Endothelial cell of umbilical vein (primary cell): ENCODE results near the gene GPRC6A. TPM values are rescaled to one million over a fixed set of nuclear protein-coding genes. Genes with fewer than 3 reads are reported as not detected.

ENCODE experiments used
- BruUV-seq: library from RNA; stranded (reverse); fragments of 400-500 nt; replicated peaks from 2 replicates; lab custom pipeline; 2021; lab: Mats Ljungman, UMichigan
- CTCF ChIA-PET: fragments of 300-600, 350-600 bp; sonication (Branson Sonifier 250); formaldehyde crosslinking; loops from one replicate; lab custom pipeline; 2021; ENCODE audit warnings: antibody characterized with exemption, inconsistent platforms; lab: Charles Lee
- POLR2A ChIA-PET: fragments of 300-600, 350-600 bp; sonication (Branson Sonifier 250); formaldehyde crosslinking; loops from one replicate; lab custom pipeline; 2021; ENCODE audit warnings: antibody characterized with exemption, inconsistent platforms; lab: Charles Lee
- DNase-seq: peaks from one replicate; pipeline ENCODE4 v3.0.0-alpha.2; 2011; ENCODE audit warnings: low read depth, low spot score
- FAIRE-seq: peaks from 2 replicates; lab custom pipeline; 2011; peaks lifted over from hg19 to GRCh38; lab: Jason Lieb, UNC
- H2AFZ ChIP-seq: 2 replicates; pipeline ENCODE4 v1.6.0; 2012; ENCODE audit warnings: low read depth, low read length, control low read depth, inconsistent platforms
- H3K27ac ChIP-seq: 2 replicates; pipeline ENCODE4 v1.5.1; 2011; ENCODE audit warnings: low read depth, mild to moderate bottlenecking, control low read depth, low read length, moderate library complexity; ENCODE audit not compliant: insufficient read depth
- H3K27me3 ChIP-seq, 2 experiments: 2 replicates each; pipeline versions ENCODE4 v1.6.0 to v1.6.1; 2011; ENCODE audit warnings: low read length in 2 of 2, mixed read lengths in 1 of 2; ENCODE audit not compliant: control insufficient read depth in 2 of 2, insufficient read depth in 2 of 2
- H3K36me3 ChIP-seq, 2 experiments: 2 replicates in 1 of 2; 3 replicates in 1 of 2; pipeline ENCODE4 v1.5.1; 2011; ENCODE audit warnings: low read length in 2 of 2, mild to moderate bottlenecking in 1 of 2, moderate library complexity in 1 of 2; ENCODE audit not compliant: control insufficient read depth in 2 of 2, insufficient read depth in 2 of 2; ENCODE audit errors: extremely low read depth in 1 of 2
- H3K4me1 ChIP-seq: 3 replicates; pipeline ENCODE4 v1.5.1; 2011; ENCODE audit warnings: mild to moderate bottlenecking, low read length; ENCODE audit not compliant: control insufficient read depth, insufficient read depth; ENCODE audit errors: extremely low read depth
- H3K4me2 ChIP-seq: 2 replicates; pipeline ENCODE4 v1.6.1; 2011; ENCODE audit warnings: low read length, control low read depth, mixed read lengths; ENCODE audit not compliant: insufficient read depth
- H3K4me3 ChIP-seq, 3 experiments: fragments of 200-600 bp in 1 of 3; sonication (generic), shearing (Covaris generic) in 1 of 3; replicated peaks in 1 of 3; 2 replicates each; pipeline ENCODE4 v1.5.1; 2011 to 2016; ENCODE audit warnings: control low read depth in 3 of 3, low read length in 3 of 3, mild to moderate bottlenecking in 2 of 3, inconsistent platforms in 1 of 3, low read depth in 1 of 3, moderate library complexity in 1 of 3; ENCODE audit not compliant: insufficient read depth in 1 of 3
- H3K79me2 ChIP-seq: 2 replicates; pipeline ENCODE4 v1.6.0; 2012; ENCODE audit warnings: low read length, inconsistent platforms; ENCODE audit not compliant: control insufficient read depth, insufficient read depth
- H3K9ac ChIP-seq: replicated peaks from 2 replicates; pipeline ENCODE3; 2011; ENCODE audit warnings: low read length, control low read depth; ENCODE audit not compliant: insufficient read depth; ENCODE audit errors: extremely low read depth
- H3K9me1 ChIP-seq: replicated peaks from 3 replicates; pipeline ENCODE4 v1.6.0; 2011; ENCODE audit warnings: mild to moderate bottlenecking, low read length; ENCODE audit not compliant: control insufficient read depth, insufficient read depth; ENCODE audit errors: extremely low read depth
- H3K9me3 ChIP-seq: replicated peaks from 2 replicates; pipeline ENCODE4 v1.5.1; 2012; ENCODE audit warnings: low read length, inconsistent platforms; ENCODE audit not compliant: control insufficient read depth, insufficient read depth
- H4K20me1 ChIP-seq: replicated peaks from 2 replicates; pipeline ENCODE3; 2011; ENCODE audit warnings: mild to moderate bottlenecking, low read length; ENCODE audit not compliant: control insufficient read depth, insufficient read depth; ENCODE audit errors: extremely low read depth
- CTCF ChIP-seq, 2 donors: IDR thresholded peaks; 1 replicate in 1 of 2; 2 replicates in 1 of 2; pipeline ENCODE4 v1.5.1; 2011; ENCODE audit warnings: low read length in 2 of 2, mild to moderate bottlenecking in 2 of 2, moderate library complexity in 2 of 2, control low read depth in 1 of 2, inconsistent platforms in 1 of 2, low read depth in 1 of 2; ENCODE audit not compliant: insufficient read depth in 1 of 2; ENCODE audit errors: extremely low read depth in 1 of 2
- FOS ChIP-seq: IDR thresholded peaks from 2 replicates; pipeline ENCODE4 v1.6.1; 2011; ENCODE audit warnings: mild to moderate bottlenecking, low read length, moderate library complexity, borderline replicate concordance; ENCODE audit not compliant: insufficient read depth
- GATA2 ChIP-seq: IDR thresholded peaks from 2 replicates; pipeline ENCODE4 v1.7.0; 2011; ENCODE audit warnings: low read depth, mild to moderate bottlenecking, moderate library complexity, mixed read lengths, low read length; ENCODE audit not compliant: insufficient read length, insufficient read depth
- JUN ChIP-seq: IDR thresholded peaks from 2 replicates; pipeline ENCODE4 v1.6.1; 2011; ENCODE audit warnings: borderline replicate concordance, low read depth; ENCODE audit not compliant: insufficient read length, insufficient read depth
- MAX ChIP-seq: IDR thresholded peaks from 2 replicates; pipeline ENCODE4 v1.6.1; 2011; ENCODE audit not compliant: insufficient read depth, insufficient read length
- MYC ChIP-seq: IDR thresholded peaks from one replicate; pipeline ENCODE4 v1.6.1; 2011; ENCODE audit warnings: mild to moderate bottlenecking, low read depth, low read length
- POLR2A ChIP-seq: IDR thresholded peaks from 2 replicates; pipeline ENCODE4 v1.6.1; 2012; ENCODE audit warnings: low read depth, mild to moderate bottlenecking, control low read depth, low read length
- POLR2AphosphoS5 ChIP-seq: IDR thresholded peaks from 2 replicates; pipeline ENCODE4 v1.6.1; 2012; ENCODE audit warnings: low read depth, mild to moderate bottlenecking, control low read depth, low read length, moderate library complexity; ENCODE audit not compliant: insufficient read depth
- dilution Hi-C: fragments of 300-500 bp; cut with MboI; formaldehyde crosslinking; loops from one replicate; pipeline ENCODE4 v1.15.0; 2019; ENCODE audit warnings: low sequenced_read_pairs; ENCODE audit not compliant: extremely low pct_ligation_motif_present
- intact Hi-C: fragments of 100-400 bp; cut with micrococcal nuclease; formaldehyde crosslinking; loops from one replicate; pipeline ENCODE4 v1.10.0; 2022
- polyA plus RNA-seq, 4 experiments: library from polyadenylated mRNA; depleted of rRNA in 3 of 4; stranded (reverse) in 3 of 4; unstranded in 1 of 4; fragments of >200 nt; gene quantifications; 2 replicates each; pipeline versions ENCODE4 v1.2.1 to v1.2.3, GENCODE V29; 2011 to 2012; ENCODE audit warnings: missing spikeins in 1 of 4
- total RNA-seq: library from RNA; stranded (reverse); gene quantifications from 2 replicates; pipeline ENCODE4 v1.2.3, GENCODE V29; 2021

GPRC6A gene
- total and polyA plus RNA-seq, 2 donors (not counting 3 experiments of a cell fraction or from before 2014, with no cell fraction given): not detected

- H3K4me1 ChIP-seq: peaks cover 2% of the 10 kb centered on the region
- intact Hi-C loops: no loop called here
- H3K9me3 ChIP-seq: no peaks in the 10 kb centered on the region
- no peak overlapping the region for H3K9ac ChIP-seq
- dilution Hi-C loops: no loop called here
- no peak overlapping the region for H2AFZ ChIP-seq
- H3K9me1 ChIP-seq: no peaks in the 10 kb centered on the region
- TF ChIP-seq CTCF (IDR thresholded peaks at IDR 0.05; ENCODE audit: extremely low read depth in 1 of 2, insufficient read depth in 1 of 2, low read depth in 1 of 2, low read length in 2 of 2) (no peak), FOS (no peak), JUN (no peak), POLR2AphosphoS5 (no peak), POLR2A (no peak), MYC (no peak), MAX (no peak), GATA2 (no peak)
- no peaks in the 10 kb centered on the region for H3K36me3 ChIP-seq
- H3K4me2 ChIP-seq: no peak overlapping the region
- no TSS peak for BruUV-seq
- H3K27me3 ChIP-seq: peaks cover 0 to 1% of the 10 kb centered on the region in 2 experiments
- FAIRE-seq: no peak
- no peak overlapping the region for H3K27ac ChIP-seq
- POLR2A ChIA-PET: no interaction called here
- H4K20me1 ChIP-seq: no peaks in the 10 kb centered on the region
- no peaks in the 10 kb centered on the region for H3K79me2 ChIP-seq
- CTCF ChIA-PET: interaction anchor here (0.7 to 1.0 kb wide), 2 partner anchors 11 to 774 kb away, joined by 3 read pairs; no protein-coding TSS in a partner anchor
- DNase-seq: no peak
- H3K4me3 ChIP-seq: no peak overlapping the region
These were observed 56.4 kb downstream of the GPRC6A start for GRCh38 chr6:116772450-116772849.
